A549 (cell line): ENCODE results near the gene RENBP.

Source experiments
- CTCF ChIP-seq: fragments of >200 bp; sonication (Bioruptor Twin); formaldehyde crosslinking; IDR thresholded peaks from 3 replicates; pipeline ENCODE4 v1.5.1; 2016
- EP300 ChIP-seq, 2 experiments: fragments of >200 bp; sonication (Bioruptor Twin); formaldehyde crosslinking; IDR thresholded peaks; 2 replicates in 1 of 2; 3 replicates in 1 of 2; pipeline ENCODE4 v1.6.1; 2016 to 2017
- KDM1A ChIP-seq: fragments of 200-600 bp; sonication (generic); IDR thresholded peaks from 2 replicates; pipeline ENCODE4 v1.6.1; 2016; ENCODE audit warnings: low read depth, mild to moderate bottlenecking
- MYC ChIP-seq: IDR thresholded peaks from 2 replicates; pipeline ENCODE4 v1.6.1; 2012; ENCODE audit warnings: mild to moderate bottlenecking, inconsistent platforms, low read length, improper control_type of control experiment, borderline replicate concordance
- POLR2A ChIP-seq: IDR thresholded peaks from 2 replicates; pipeline ENCODE4 v1.6.1; 2012; ENCODE audit warnings: mild to moderate bottlenecking, low read length
- POLR2AphosphoS2 ChIP-seq: conservative IDR thresholded peaks from 2 replicates; pipeline ENCODE4 v1.6.1; 2012; ENCODE audit warnings: low read length, improper control_type of control experiment, inconsistent platforms
- REST ChIP-seq: fragments of 200-600 bp; sonication (generic); IDR thresholded peaks from 2 replicates; pipeline ENCODE4 v1.6.1; 2016; ENCODE audit warnings: antibody characterized with exemption, mild to moderate bottlenecking, moderate library complexity
- SMC3 ChIP-seq: fragments of >200 bp; sonication (Bioruptor Twin); formaldehyde crosslinking; IDR thresholded peaks from 3 replicates; pipeline ENCODE4 v1.6.1; 2018; ENCODE audit warnings: inconsistent platforms
- ZSCAN20 ChIP-seq: fragments of 250-450 bp; sonication (Bioruptor Pico); IDR thresholded peaks from 2 replicates; pipeline ENCODE4 v1.8.0; 2022; ENCODE audit warnings: mild to moderate bottlenecking, moderate library complexity
- TF ChIP-seq, protein P1 (sequence below): IDR thresholded peaks from 2 replicates; pipeline ENCODE4 v1.6.1; 2012; ENCODE audit warnings: low read depth, borderline replicate concordance

GRCh38 chrX:153956044-153956907 is 11.8 kb upstream of the RENBP start:
- TF ChIP-seq CTCF (no peak), POLR2A (no peak), KDM1A (no peak), POLR2AphosphoS2 (no peak), MYC (no peak), EP300 (IDR thresholded peaks at IDR 0.05) (no peak), ZSCAN20 (CRISPR knock-in tag) (no peak), SMC3 (no peak), REST (no peak)
- TF ChIP-seq, protein P1, sequence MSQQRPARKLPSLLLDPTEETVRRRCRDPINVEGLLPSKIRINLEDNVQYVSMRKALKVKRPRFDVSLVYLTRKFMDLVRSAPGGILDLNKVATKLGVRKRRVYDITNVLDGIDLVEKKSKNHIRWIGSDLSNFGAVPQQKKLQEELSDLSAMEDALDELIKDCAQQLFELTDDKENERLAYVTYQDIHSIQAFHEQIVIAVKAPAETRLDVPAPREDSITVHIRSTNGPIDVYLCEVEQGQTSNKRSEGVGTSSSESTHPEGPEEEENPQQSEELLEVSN: no peak
